HL-60/S4 treated with phorbol 12-myristate 13-acetate at 8.2 ng/mL for 4 days and 3 days (cell line): Measurements from ENCODE around the gene SOX5.

Experiments used
- in situ Hi-C: fragments of 300-500 bp; cut with MboI; formaldehyde crosslinking; loops from 2 replicates; pipeline ENCODE4 v1.15.0; 2022; ENCODE audit warnings: low sequenced_read_pairs

The SOX5 gene

GRCh38 chr12:23704992-23705943 lies 244.2 kb downstream of the SOX5 start:
- in situ Hi-C loops, result no loop called here

- in situ Hi-C loops, result no loop called here
Observed at GRCh38 chr12:23703051-23703450, 246.4 kb downstream of the SOX5 start.

- in situ Hi-C loops, result no loop called here
Observed at GRCh38 chr12:23699031-23699430, 250.4 kb downstream of the SOX5 start.

- in situ Hi-C loops, result no loop called here
Observed at GRCh38 chr12:23694920-23695319, 254.6 kb downstream of the SOX5 start.

GRCh38 chr12:23694307-23694706 lies 255.2 kb downstream of the SOX5 start:
- in situ Hi-C loops, result no loop called here

GRCh38 chr12:23687947-23688346 lies 261.5 kb downstream of the SOX5 start:
- in situ Hi-C loops, result no loop called here

- in situ Hi-C loops, result no loop called here
Observed at GRCh38 chr12:23686095-23686494, 263.4 kb downstream of the SOX5 start.

GRCh38 chr12:23684121-23684520 lies 265.3 kb downstream of the SOX5 start:
- in situ Hi-C loops, result no loop called here

- in situ Hi-C loops, result no loop called here
Observed at GRCh38 chr12:23681237-23681636, 268.2 kb downstream of the SOX5 start.

GRCh38 chr12:23674064-23674463 lies 275.4 kb downstream of the SOX5 start:
- in situ Hi-C loops, result no loop called here

- in situ Hi-C loops, result no loop called here
Observed at GRCh38 chr12:23671881-23672280, 277.6 kb downstream of the SOX5 start.

- in situ Hi-C loops, result no loop called here
Observed at GRCh38 chr12:23670684-23671083, 278.8 kb downstream of the SOX5 start.

- in situ Hi-C loops, result no loop called here
Observed at GRCh38 chr12:23669691-23670090, 279.8 kb downstream of the SOX5 start.

- in situ Hi-C loops, result no loop called here
Observed at GRCh38 chr12:23666866-23667265, 282.6 kb downstream of the SOX5 start.

- in situ Hi-C loops, result no loop called here
Observed at GRCh38 chr12:23662966-23663365, 286.5 kb downstream of the SOX5 start.

GRCh38 chr12:23659131-23659530 lies 290.3 kb downstream of the SOX5 start:
- in situ Hi-C loops, result no loop called here

GRCh38 chr12:23657598-23657997 lies 291.9 kb downstream of the SOX5 start:
- in situ Hi-C loops, result no loop called here

GRCh38 chr12:23655884-23656283 lies 293.6 kb downstream of the SOX5 start:
- in situ Hi-C loops, result no loop called here

- in situ Hi-C loops, result no loop called here
Observed at GRCh38 chr12:23655112-23655511, 294.4 kb downstream of the SOX5 start.

- in situ Hi-C loops, result no loop called here
Observed at GRCh38 chr12:23648546-23648945, 300.9 kb downstream of the SOX5 start.

- in situ Hi-C loops, result no loop called here
Observed at GRCh38 chr12:23640754-23641153, 308.7 kb downstream of the SOX5 start.

- in situ Hi-C loops, result no loop called here
Observed at GRCh38 chr12:23634344-23634743, 315.1 kb downstream of the SOX5 start.
